Kidney (tissue), 14 donors: ENCODE measurements around the gene LMNTD2. TPM values are rescaled to one million over a fixed set of nuclear protein-coding genes. Genes with fewer than 3 reads are reported as not detected.

Experiments
- DNase-seq, 5 donors: peaks; one replicate each; pipeline ENCODE4 v3.0.0-alpha.2; 2013 to 2020
- FAIRE-seq: peaks from 2 replicates; lab custom pipeline; 2012; peaks lifted over from hg19 to GRCh38; lab: Jason Lieb, UNC
- H3K27ac ChIP-seq, 2 donors: one replicate each; pipeline ENCODE4 v1.7.0; 2013; ENCODE audit warnings: low read depth in 2 of 2, low read length in 2 of 2, inconsistent platforms in 1 of 2
- H3K27me3 ChIP-seq: one replicate; pipeline ENCODE4 v1.7.1; 2013; ENCODE audit warnings: low read length, inconsistent platforms; ENCODE audit not compliant: control insufficient read depth, insufficient read depth
- H3K36me3 ChIP-seq, 3 donors: one replicate each; pipeline versions ENCODE4 v1.7.0 to v1.7.1; 2013; ENCODE audit warnings: low read length in 3 of 3, control low read depth in 1 of 3, inconsistent platforms in 1 of 3; ENCODE audit not compliant: insufficient read depth in 3 of 3, control insufficient read depth in 2 of 3
- H3K4me1 ChIP-seq, 3 donors: one replicate each; pipeline versions ENCODE4 v1.7.0 to v1.7.1; 2013; ENCODE audit warnings: low read length in 3 of 3, inconsistent platforms in 1 of 3, low read depth in 1 of 3; ENCODE audit not compliant: control insufficient read depth in 2 of 3, insufficient read depth in 2 of 3
- H3K4me3 ChIP-seq, 3 donors: one replicate each; pipeline versions ENCODE4 v1.7.0 to v1.8.1; 2013; ENCODE audit warnings: low read length in 3 of 3, control low read depth in 1 of 3, inconsistent platforms in 1 of 3
- H3K9ac ChIP-seq, 3 donors: one replicate each; pipeline versions ENCODE4 v1.7.0 to v1.7.1; 2013; ENCODE audit warnings: low read length in 3 of 3, control low read depth in 1 of 3, inconsistent platforms in 1 of 3
- H3K9me3 ChIP-seq, 3 donors: one replicate each; pipeline versions ENCODE4 v1.7.0 to v1.7.1; 2013; ENCODE audit warnings: low read length in 3 of 3, control low read depth in 1 of 3, inconsistent platforms in 1 of 3; ENCODE audit not compliant: control insufficient read depth in 2 of 3, insufficient read depth in 1 of 3
- intact Hi-C: fragments of 100-400 bp; cut with DNase I; formaldehyde crosslinking; loops from one replicate; pipeline ENCODE4 v1.11.1; 2022
- polyA plus RNA-seq: library from polyadenylated mRNA; stranded (reverse); fragments of 350-450 nt; fragmentation: Illumina TruSeq; extraction: RNeasy Lipid Tissue Mini Kit (QIAGEN cat#74804); gene quantifications from one replicate; pipeline ENCODE4 v1.2.3, GENCODE V29; 2014; ENCODE audit warnings: low read depth, low replicate concordance; ENCODE audit not compliant: insufficient read depth
- total RNA-seq: library from RNA; stranded (reverse); fragmentation: NEBNext Ultra II Directional; extraction: Animal tissue kit (Norgen Biotek cat#: 25700); gene quantifications from one replicate; pipeline ENCODE4 v1.2.1, GENCODE V29; 2021
- TF ChIP-seq, protein P1 (sequence below): IDR thresholded peaks from 3 replicates; pipeline ENCODE4 v1.5.1; 2012; ENCODE audit warnings: mild to moderate bottlenecking, moderate library complexity, borderline replicate concordance; ENCODE audit not compliant: insufficient read depth; ENCODE audit errors: extremely low read depth
- donor health status: control.
- donor health status: control.
- donor health status: control.
- donor health status: control.
- donor health status: control.
- donor health status: DM: yes; HTN: yes; CAD: no.
- donor health status: Normal renal cell carcinoma (clear cell type).

The LMNTD2 gene
- total and polyA plus RNA-seq, 2 donors from 2014 or later, result 6.2 to 8.0 TPM

DNA sequence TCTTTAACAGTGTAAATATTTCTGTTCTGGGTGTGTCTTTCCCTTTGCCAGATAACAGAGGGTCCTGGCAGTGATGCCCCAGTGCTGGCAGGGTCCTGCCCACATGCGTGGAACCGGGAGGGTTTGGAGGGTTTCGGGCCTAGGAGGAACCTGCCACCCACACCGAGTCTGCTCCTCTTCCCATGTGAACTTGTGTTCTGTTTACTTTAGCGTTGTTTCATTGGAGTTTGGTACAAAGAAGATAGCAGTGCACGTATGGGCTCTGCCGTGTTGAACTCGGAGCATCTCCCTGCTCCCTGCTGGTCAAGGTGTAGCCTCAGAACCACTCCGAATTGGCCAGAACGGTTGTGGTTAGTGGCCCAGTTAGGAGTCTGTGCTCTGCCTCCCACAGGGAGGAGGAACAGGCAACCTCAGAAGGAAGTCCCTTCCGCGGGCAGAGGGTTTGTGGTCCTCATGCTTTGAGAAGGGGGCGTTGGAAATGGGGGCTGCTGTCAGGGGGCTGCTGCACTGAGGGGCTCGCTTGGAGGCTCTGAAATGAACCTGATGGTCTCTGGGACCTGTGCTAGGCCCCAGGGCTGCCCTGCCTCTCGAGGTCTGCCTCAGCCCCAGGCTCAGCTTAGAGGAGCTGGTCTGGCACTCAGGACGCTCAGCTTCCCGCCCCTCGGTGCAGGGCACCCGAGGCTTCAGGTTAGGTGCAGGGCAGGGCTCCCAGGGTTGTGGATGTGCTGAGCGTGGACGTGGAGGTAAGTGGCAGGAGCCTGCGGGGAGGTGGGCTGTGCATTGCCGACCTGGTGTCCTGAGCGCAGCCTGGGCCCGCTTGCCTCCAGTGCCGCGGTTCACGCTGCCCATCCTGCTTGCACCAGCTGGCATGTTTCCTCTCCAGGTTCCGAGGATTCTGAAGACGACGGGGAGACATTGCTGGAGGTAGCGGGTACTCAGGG lies 26.1 kb upstream of the LMNTD2 start:
- DNase-seq (no peak), FAIRE-seq (no peak)
- H3K4me1 ChIP-seq, result no peaks in the 10 kb centered on the region
- no peak overlapping the region for H3K27ac ChIP-seq
- intact Hi-C loops, result no loop called here
- H3K4me3 ChIP-seq, result no peak overlapping the region
- TF ChIP-seq, protein P1, sequence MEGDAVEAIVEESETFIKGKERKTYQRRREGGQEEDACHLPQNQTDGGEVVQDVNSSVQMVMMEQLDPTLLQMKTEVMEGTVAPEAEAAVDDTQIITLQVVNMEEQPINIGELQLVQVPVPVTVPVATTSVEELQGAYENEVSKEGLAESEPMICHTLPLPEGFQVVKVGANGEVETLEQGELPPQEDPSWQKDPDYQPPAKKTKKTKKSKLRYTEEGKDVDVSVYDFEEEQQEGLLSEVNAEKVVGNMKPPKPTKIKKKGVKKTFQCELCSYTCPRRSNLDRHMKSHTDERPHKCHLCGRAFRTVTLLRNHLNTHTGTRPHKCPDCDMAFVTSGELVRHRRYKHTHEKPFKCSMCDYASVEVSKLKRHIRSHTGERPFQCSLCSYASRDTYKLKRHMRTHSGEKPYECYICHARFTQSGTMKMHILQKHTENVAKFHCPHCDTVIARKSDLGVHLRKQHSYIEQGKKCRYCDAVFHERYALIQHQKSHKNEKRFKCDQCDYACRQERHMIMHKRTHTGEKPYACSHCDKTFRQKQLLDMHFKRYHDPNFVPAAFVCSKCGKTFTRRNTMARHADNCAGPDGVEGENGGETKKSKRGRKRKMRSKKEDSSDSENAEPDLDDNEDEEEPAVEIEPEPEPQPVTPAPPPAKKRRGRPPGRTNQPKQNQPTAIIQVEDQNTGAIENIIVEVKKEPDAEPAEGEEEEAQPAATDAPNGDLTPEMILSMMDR, result no peak
- H3K9ac ChIP-seq, result no peak overlapping the region
- peaks cover 0 to 47% (median 25%) of the 10 kb centered on the region in 3 donors for H3K36me3 ChIP-seq
- H3K27me3 ChIP-seq, result no peaks in the 10 kb centered on the region
- no peaks in the 10 kb centered on the region for H3K9me3 ChIP-seq

DNA sequence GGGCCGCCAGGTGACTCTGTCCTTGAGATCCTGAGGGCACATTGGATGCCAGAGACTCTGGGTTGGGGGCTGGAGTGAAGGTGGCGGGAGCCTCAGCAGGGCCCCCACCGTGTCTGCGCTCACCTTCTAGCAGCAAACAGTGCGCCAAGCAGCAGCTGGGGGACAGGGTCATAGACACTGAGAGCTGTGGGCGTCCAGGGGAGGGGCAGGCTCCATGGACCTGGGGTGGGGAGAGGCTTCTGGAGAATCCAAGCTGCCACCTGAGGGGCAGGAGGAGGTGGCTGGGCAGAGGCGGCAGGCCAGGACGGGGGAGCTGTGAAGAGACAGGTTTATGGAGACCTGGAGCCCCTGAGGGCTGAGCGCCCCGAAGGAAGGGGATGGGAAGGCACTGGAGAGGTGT lies 23.7 kb upstream of the LMNTD2 start:
- no peaks in the 10 kb centered on the region for H3K9me3 ChIP-seq
- TF ChIP-seq, protein P1, result no peak
- no peak overlapping the region for H3K27ac ChIP-seq
- peaks cover 0 to 32% (median 16%) of the 10 kb centered on the region in 3 donors for H3K36me3 ChIP-seq
- DNase-seq (no peak), FAIRE-seq (no peak)
- H3K9ac ChIP-seq, result no peak overlapping the region
- intact Hi-C loops, result no loop called here
- H3K27me3 ChIP-seq, result no peaks in the 10 kb centered on the region
- H3K4me1 ChIP-seq, result peaks cover 0 to 11% (median 0%) of the 10 kb centered on the region in 3 donors
- no peak overlapping the region for H3K4me3 ChIP-seq

DNA sequence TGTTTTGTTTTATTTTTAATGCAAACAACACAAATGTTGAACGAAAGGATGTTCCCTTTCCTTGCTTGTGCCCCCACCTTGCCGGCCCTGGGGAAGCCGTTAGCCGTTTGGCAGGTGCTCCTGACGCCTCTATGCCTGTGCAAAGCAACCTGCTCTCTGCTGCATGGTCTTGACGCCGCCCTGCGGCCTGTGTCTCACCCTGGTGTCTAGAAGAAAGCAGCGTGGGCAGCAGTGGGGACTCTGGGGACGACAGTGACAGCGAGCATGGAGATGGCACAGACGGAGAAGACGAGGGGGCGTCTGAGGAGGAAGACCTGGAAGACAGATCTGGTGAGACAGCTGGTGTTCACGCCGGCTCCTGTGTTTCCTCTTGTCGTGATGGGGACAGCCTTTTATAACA lies 21.2 kb upstream of the LMNTD2 start:
- Histone ChIP-seq H3K4me3 (no peak overlapping the region), H3K4me1 (peaks cover 0 to 29% (median 11%) of the 10 kb centered on the region in 3 donors), H3K27me3 (no peaks in the 10 kb centered on the region), H3K9me3 (no peaks in the 10 kb centered on the region), H3K27ac (no peak overlapping the region), H3K36me3 (peaks cover 0 to 20% (median 10%) of the 10 kb centered on the region in 3 donors), H3K9ac (no peak overlapping the region)
- intact Hi-C loops, result no loop called here
- DNase-seq, result no peak
- TF ChIP-seq, protein P1, result no peak
- no peak for FAIRE-seq
